Measurements from ENCODE around the gene NPAS2. TPM values are rescaled to one million over a fixed set of nuclear protein-coding genes. Genes with fewer than 3 reads are reported as not detected.

Gene NPAS2
- total and polyA plus RNA-seq, 2 of the 8 experiments (the other 6 are each of a cell fraction or from before 2014, with no cell fraction given) = 1.8 to 1.9 TPM

- H3K4me2 ChIP-seq (ENCODE audit: insufficient read depth in 1 of 2, low read depth in 2 of 2, low read length in 2 of 2) = no peak overlapping the region
- no peak overlapping the region for H3K14ac ChIP-seq (ENCODE audit: insufficient read length)
- no peaks in the 10 kb centered on the region for H3K9me3 ChIP-seq (ENCODE audit: insufficient read depth in 2 of 2, low read depth in 1 of 2, low read length in 1 of 2)
- H3K23ac ChIP-seq (ENCODE audit: insufficient read length) = no peak overlapping the region
- FAIRE-seq (no peak), DNase-seq (ENCODE audit: low read depth in 1 of 2, low spot score in 2 of 2) (no peak)
- ChIA-PET POLR2A (ENCODE audit: partially characterized antibody) (interaction anchor here (1.2 kb wide), 1 partner anchor 189 kb away, joined by 4 read pairs; no protein-coding TSS in a partner anchor), CTCF (ENCODE audit: partially characterized antibody) (interaction anchor here (0.7 to 1.4 kb wide), 4 partner anchors 14 to 203 kb away, joined by 3 to 5 read pairs (median 3); no protein-coding TSS in a partner anchor)
- no peak overlapping the region for H2BK120ac ChIP-seq (replicated peaks; ENCODE audit: low read depth, low read length)
- no peak overlapping the region for H2AFZ ChIP-seq (ENCODE audit: low read length)
- H4K20me1 ChIP-seq (replicated peaks in 1 of 2; ENCODE audit: control insufficient read depth in 1 of 2, insufficient read depth in 2 of 2, low read length in 2 of 2) = no peaks in the 10 kb centered on the region
- H2BK20ac ChIP-seq (ENCODE audit: low read length) = no peak overlapping the region
- no peak overlapping the region for H2BK12ac ChIP-seq (ENCODE audit: low read depth, low read length)
- H3K36me3 ChIP-seq (ENCODE audit: control insufficient read depth in 2 of 4, insufficient read depth in 4 of 4, low read length in 3 of 4) = no peaks in the 10 kb centered on the region
- no peak overlapping the region for H3K18ac ChIP-seq (ENCODE audit: extremely low read depth, low read length)
- no peak overlapping the region for H3K56ac ChIP-seq (replicated peaks; ENCODE audit: insufficient read length, low read depth, low read length)
- H3K4me1 ChIP-seq (replicated peaks in 1 of 4; ENCODE audit: control insufficient read depth in 3 of 4, insufficient read depth in 4 of 4, low read length in 3 of 4) = peaks cover under 1 to 12% (median 3%) of the 10 kb centered on the region in 4 experiments; a peak in 6 of 7 replicates
- H3K79me2 ChIP-seq (ENCODE audit: control insufficient read depth in 1 of 2, insufficient read depth in 2 of 2, low read length in 2 of 2) = no peaks in the 10 kb centered on the region
- H2BK5ac ChIP-seq (ENCODE audit: low read depth, low read length) = no peak overlapping the region
- peaks cover 7 to 21% (median 20%) of the 10 kb centered on the region in 4 experiments for H3K27me3 ChIP-seq (replicated peaks in 1 of 4; ENCODE audit: control insufficient read depth in 3 of 4, extremely low read depth in 1 of 4, insufficient read depth in 3 of 4, low read length in 3 of 4)
- no peak overlapping the region for H3K4ac ChIP-seq (replicated peaks; ENCODE audit: insufficient read length, low read depth, low read length)
- no peak overlapping the region for H3K27ac ChIP-seq (ENCODE audit: low read depth, low read length)
- H2BK15ac ChIP-seq (ENCODE audit: low read length) = no peak overlapping the region
- H4K91ac ChIP-seq (replicated peaks; ENCODE audit: insufficient read length, low read length) = no peak overlapping the region
- H3K4me3 ChIP-seq (ENCODE audit: extremely low read depth in 1 of 4, insufficient read depth in 2 of 4, low read depth in 3 of 4, low read length in 4 of 4) = no peak overlapping the region
- no peak overlapping the region for H4K5ac ChIP-seq (ENCODE audit: insufficient read length, low read depth, low read length)
- no peak for TF ChIP-seq ASH2L (IDR thresholded peaks at IDR 0.05; ENCODE audit: low read length)
- no peak for TF ChIP-seq CBX5 (IDR thresholded peaks at IDR 0.05; ENCODE audit: low read depth, low read length)
- peaks cover 5% of the 10 kb centered on the region; the same call in 1 of the 2 replicates for H3K23me2 ChIP-seq (ENCODE audit: low read depth, low read length)
- no peak overlapping the region for H4K8ac ChIP-seq (ENCODE audit: extremely low read depth, insufficient read depth, low read length)
- no peaks in the 10 kb centered on the region for H3K79me1 ChIP-seq (ENCODE audit: low read depth, low read length)
- 85% methylated on average over 3 of the region's 3 CpGs; no CpG with 5 or more reads in 1 of the 2 experiments for WGBS, 2 experiments (ENCODE audit: extremely low coverage in 1 of 2, insufficient coverage in 1 of 2, insufficient read length in 1 of 2, insufficient replicate concordance in 2 of 2, low coverage in 1 of 2, low lambda C conversion rate in 2 of 2, missing lambda C conversion rate in 1 of 2)
- no peak overlapping the region for H3K9ac ChIP-seq (replicated peaks in 1 of 4; ENCODE audit: extremely low read depth in 1 of 4, low read depth in 3 of 4, low read length in 3 of 4)
- no peak overlapping the region for H2AK5ac ChIP-seq (ENCODE audit: low read depth, low read length)
Measured at GRCh38 chr2:100814043-100814442, 5.9 kb upstream of the NPAS2 start.

Data from H1 (cell line).